K562 (cell line): Measurements from ENCODE around the gene RPL10A. TPM values are rescaled to one million over a fixed set of nuclear protein-coding genes. Genes with fewer than 3 reads are reported as not detected.

Experiments
- CBX8 ChIP-seq: fragments of 200-600 bp; sonication (generic); IDR thresholded peaks from 2 replicates; pipeline ENCODE4 v1.6.1; 2012; ENCODE audit warnings: borderline replicate concordance, mixed run types, low read depth, mild to moderate bottlenecking, moderate library complexity, mixed read lengths, low read length, control low read depth, inconsistent platforms; ENCODE audit not compliant: poor library complexity, severe bottlenecking; ENCODE audit errors: extremely low read depth
- DMBX1 ChIP-seq: fragments of 250-450 bp; sonication (Bioruptor Pico); IDR thresholded peaks from 2 replicates; pipeline ENCODE4 v1.8.0; 2022; ENCODE audit warnings: inconsistent platforms, mild to moderate bottlenecking, moderate library complexity, borderline replicate concordance
- ESRRB ChIP-seq: fragments of 250-450 bp; sonication (Bioruptor Pico); IDR thresholded peaks from 2 replicates; pipeline ENCODE4 v1.5.0; 2020; ENCODE audit warnings: mild to moderate bottlenecking, moderate library complexity, borderline replicate concordance
- HDAC6 ChIP-seq: IDR thresholded peaks from 2 replicates; pipeline ENCODE4 v1.6.1; 2012; ENCODE audit warnings: low read depth, mild to moderate bottlenecking, control low read depth, inconsistent platforms, low read length, moderate library complexity
- MAFF ChIP-seq: IDR thresholded peaks from 2 replicates; pipeline ENCODE4 v1.6.1; 2012; ENCODE audit warnings: low read length, improper control_type of control experiment
- MYNN ChIP-seq, 2 experiments: sonication (generic); formaldehyde crosslinking in 1 of 2; IDR thresholded peaks; 2 replicates each; pipeline versions ENCODE4 v1.5.0 to v1.6.1; 2016 to 2020; ENCODE audit warnings: antibody characterized with exemption in 1 of 2, missing genetic modification reagents in 1 of 2
- NCOA4 ChIP-seq: fragments of 450-650 bp; IDR thresholded peaks from 2 replicates; pipeline ENCODE4 v1.6.1; 2018; ENCODE audit warnings: mild to moderate bottlenecking; ENCODE audit not compliant: partially characterized antibody
- NONO ChIP-seq, 2 experiments: fragments of 200-400 bp in 1 of 2; fragments of 450-650 bp in 1 of 2; formaldehyde crosslinking in 1 of 2; IDR thresholded peaks; 2 replicates each; pipeline ENCODE4 v1.6.1; 2017; ENCODE audit warnings: low read depth in 2 of 2, mild to moderate bottlenecking in 2 of 2, moderate library complexity in 2 of 2, low read length in 1 of 2
- RAD51 ChIP-seq: fragments of 450-650 bp; IDR thresholded peaks from 2 replicates; pipeline ENCODE4 v1.7.1; 2016; ENCODE audit warnings: low read depth, mild to moderate bottlenecking, borderline replicate concordance
- RBFOX2 ChIP-seq: fragments of 200-400 bp; formaldehyde crosslinking; IDR thresholded peaks from 2 replicates; pipeline ENCODE4 v1.6.1; 2017; ENCODE audit warnings: low read depth, mild to moderate bottlenecking, low read length, moderate library complexity
- STAT5A ChIP-seq: IDR thresholded peaks from 2 replicates; pipeline ENCODE4 v1.6.1; 2012; ENCODE audit warnings: low read length, inconsistent platforms, borderline replicate concordance
- ZNF140 ChIP-seq: fragments of 250-450 bp; sonication (Bioruptor Pico); IDR thresholded peaks from 2 replicates; pipeline ENCODE4 v1.8.0; 2021; ENCODE audit warnings: moderate library complexity, mild to moderate bottlenecking, inconsistent platforms
- ZNF143 ChIP-seq: sonication (generic); formaldehyde crosslinking; IDR thresholded peaks from 2 replicates; pipeline ENCODE4 v1.9.0; 2022; ENCODE audit warnings: mild to moderate bottlenecking, missing genetic modification reagents
- ZNF384 ChIP-seq: IDR thresholded peaks from 2 replicates; pipeline ENCODE4 v1.6.1; 2012; ENCODE audit warnings: low read depth, low read length, improper control_type of control experiment
- polyA plus RNA-seq, 8 experiments: library from polyadenylated mRNA; depleted of rRNA in 4 of 8; stranded (reverse) in 5 of 8; unstranded in 3 of 8; fragments of >200 nt; fragmentation: Nextera tagmentation in 2 of 8; fragmentation: Illumina TruSeq in 1 of 8; extraction: Ambion mirVana in 2 of 8; extraction: Trizol in 1 of 8; gene quantifications; 2 replicates each; pipeline versions ENCODE4 v1.2.1 to v1.2.3, GENCODE V29; 2011 to 2014; ENCODE audit warnings: inconsistent platforms in 1 of 8, missing spikeins in 1 of 8
- total RNA-seq, 7 experiments: library from RNA; depleted of rRNA in 6 of 7; stranded (reverse); fragments of >200 nt in 6 of 7; fragmentation: Illumina TruSeq in 2 of 7; extraction: Trizol in 2 of 7; gene quantifications; 2 replicates each; pipeline versions ENCODE4 v1.2.1 to v1.2.3, GENCODE V29; 2011 to 2021; ENCODE audit warnings: low replicate concordance in 1 of 7
- TF ChIP-seq, protein P1 (sequence below): fragments of 250-450 bp; sonication (Bioruptor Pico); IDR thresholded peaks from 2 replicates; pipeline ENCODE4 v1.5.0; 2021; ENCODE audit warnings: mild to moderate bottlenecking, borderline replicate concordance
- TF ChIP-seq, protein P2 (sequence below): fragments of 150-350 bp; IDR thresholded peaks from 2 replicates; pipeline ENCODE4 v1.6.1; 2014; ENCODE audit warnings: low read depth, mild to moderate bottlenecking, low read length, borderline replicate concordance
- TF ChIP-seq, protein P3 (sequence below): conservative IDR thresholded peaks from 2 replicates; pipeline ENCODE4 v1.6.1; 2011; ENCODE audit warnings: low read depth, mild to moderate bottlenecking, low read length; ENCODE audit not compliant: control insufficient read depth
- TF ChIP-seq, protein P4 (sequence below): fragments of 450-650 bp; IDR thresholded peaks from one replicate; pipeline ENCODE4 v1.6.1; 2018; ENCODE audit warnings: mild to moderate bottlenecking, moderate library complexity; ENCODE audit not compliant: partially characterized antibody

RPL10A gene
- total and polyA plus RNA-seq, 9 of the 15 experiments (the other 6 are each of a cell fraction or from before 2014, with no cell fraction given): 1,589 to 3,237 (median 2,116) TPM

DNA sequence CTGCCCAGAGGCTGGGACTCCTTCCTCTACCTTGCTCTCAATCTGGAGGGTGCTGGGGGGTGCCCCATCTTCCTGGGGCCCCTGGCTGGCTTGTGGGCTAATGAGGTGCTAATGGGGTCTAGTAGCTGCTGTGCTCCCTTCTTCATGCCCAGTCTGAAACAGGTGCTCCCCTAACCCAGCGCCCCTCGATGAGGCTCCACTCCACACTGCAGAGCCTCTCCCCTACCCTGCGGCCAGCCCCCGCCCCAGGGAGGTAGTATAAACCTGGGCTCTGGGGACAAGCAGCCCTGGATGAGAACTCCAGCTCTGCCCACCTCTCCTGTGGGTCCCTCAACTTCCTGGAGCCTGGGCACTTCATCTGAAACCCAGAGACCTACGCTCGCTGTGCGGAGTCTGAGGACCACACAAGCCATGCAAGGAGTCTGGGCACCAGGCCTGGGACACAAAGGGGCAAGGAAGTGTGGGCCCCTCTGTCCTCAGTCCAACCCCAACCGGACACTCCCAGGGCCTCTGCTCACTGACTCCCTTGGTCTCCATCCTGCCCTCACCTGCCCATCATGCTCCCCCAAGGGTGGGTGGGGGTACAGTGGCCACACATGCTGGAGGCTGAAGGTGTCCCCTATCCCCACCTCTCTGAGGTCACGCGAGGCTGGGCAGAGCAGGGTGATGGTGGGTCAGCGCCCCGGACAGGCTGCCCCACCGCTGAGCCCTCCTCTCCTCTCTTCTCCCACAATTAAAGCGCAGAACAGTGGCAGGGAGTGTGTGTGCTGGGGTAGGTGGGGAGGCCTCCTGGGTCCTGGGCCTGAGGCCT is 6.1 kb downstream of the RPL10A start (continued):
- TF ChIP-seq, protein P1, sequence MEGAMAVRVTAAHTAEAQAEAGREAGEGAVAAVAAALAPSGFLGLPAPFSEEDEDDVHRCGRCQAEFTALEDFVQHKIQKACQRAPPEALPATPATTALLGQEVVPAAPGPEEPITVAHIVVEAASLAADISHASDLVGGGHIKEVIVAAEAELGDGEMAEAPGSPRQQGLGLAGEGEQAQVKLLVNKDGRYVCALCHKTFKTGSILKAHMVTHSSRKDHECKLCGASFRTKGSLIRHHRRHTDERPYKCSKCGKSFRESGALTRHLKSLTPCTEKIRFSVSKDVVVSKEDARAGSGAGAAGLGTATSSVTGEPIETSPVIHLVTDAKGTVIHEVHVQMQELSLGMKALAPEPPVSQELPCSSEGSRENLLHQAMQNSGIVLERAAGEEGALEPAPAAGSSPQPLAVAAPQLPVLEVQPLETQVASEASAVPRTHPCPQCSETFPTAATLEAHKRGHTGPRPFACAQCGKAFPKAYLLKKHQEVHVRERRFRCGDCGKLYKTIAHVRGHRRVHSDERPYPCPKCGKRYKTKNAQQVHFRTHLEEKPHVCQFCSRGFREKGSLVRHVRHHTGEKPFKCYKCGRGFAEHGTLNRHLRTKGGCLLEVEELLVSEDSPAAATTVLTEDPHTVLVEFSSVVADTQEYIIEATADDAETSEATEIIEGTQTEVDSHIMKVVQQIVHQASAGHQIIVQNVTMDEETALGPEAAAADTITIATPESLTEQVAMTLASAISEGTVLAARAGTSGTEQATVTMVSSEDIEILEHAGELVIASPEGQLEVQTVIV (CRISPR knock-in tag): no peak
- TF ChIP-seq MAFF: no peak
- no peak for TF ChIP-seq CBX8
- TF ChIP-seq, protein P2, sequence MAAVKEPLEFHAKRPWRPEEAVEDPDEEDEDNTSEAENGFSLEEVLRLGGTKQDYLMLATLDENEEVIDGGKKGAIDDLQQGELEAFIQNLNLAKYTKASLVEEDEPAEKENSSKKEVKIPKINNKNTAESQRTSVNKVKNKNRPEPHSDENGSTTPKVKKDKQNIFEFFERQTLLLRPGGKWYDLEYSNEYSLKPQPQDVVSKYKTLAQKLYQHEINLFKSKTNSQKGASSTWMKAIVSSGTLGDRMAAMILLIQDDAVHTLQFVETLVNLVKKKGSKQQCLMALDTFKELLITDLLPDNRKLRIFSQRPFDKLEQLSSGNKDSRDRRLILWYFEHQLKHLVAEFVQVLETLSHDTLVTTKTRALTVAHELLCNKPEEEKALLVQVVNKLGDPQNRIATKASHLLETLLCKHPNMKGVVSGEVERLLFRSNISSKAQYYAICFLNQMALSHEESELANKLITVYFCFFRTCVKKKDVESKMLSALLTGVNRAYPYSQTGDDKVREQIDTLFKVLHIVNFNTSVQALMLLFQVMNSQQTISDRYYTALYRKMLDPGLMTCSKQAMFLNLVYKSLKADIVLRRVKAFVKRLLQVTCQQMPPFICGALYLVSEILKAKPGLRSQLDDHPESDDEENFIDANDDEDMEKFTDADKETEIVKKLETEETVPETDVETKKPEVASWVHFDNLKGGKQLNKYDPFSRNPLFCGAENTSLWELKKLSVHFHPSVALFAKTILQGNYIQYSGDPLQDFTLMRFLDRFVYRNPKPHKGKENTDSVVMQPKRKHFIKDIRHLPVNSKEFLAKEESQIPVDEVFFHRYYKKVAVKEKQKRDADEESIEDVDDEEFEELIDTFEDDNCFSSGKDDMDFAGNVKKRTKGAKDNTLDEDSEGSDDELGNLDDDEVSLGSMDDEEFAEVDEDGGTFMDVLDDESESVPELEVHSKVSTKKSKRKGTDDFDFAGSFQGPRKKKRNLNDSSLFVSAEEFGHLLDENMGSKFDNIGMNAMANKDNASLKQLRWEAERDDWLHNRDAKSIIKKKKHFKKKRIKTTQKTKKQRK: no peak
- TF ChIP-seq RBFOX2: peak; percentile 70
- TF ChIP-seq STAT5A: no peak
- no peak for TF ChIP-seq NONO (IDR thresholded peaks at IDR 0.05; ENCODE audit: low read depth in 2 of 2, low read length in 1 of 2)
- no peak for TF ChIP-seq RAD51
- no peak for TF ChIP-seq NCOA4
- TF ChIP-seq, protein P3, sequence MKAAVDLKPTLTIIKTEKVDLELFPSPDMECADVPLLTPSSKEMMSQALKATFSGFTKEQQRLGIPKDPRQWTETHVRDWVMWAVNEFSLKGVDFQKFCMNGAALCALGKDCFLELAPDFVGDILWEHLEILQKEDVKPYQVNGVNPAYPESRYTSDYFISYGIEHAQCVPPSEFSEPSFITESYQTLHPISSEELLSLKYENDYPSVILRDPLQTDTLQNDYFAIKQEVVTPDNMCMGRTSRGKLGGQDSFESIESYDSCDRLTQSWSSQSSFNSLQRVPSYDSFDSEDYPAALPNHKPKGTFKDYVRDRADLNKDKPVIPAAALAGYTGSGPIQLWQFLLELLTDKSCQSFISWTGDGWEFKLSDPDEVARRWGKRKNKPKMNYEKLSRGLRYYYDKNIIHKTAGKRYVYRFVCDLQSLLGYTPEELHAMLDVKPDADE: no peak
- no peak for TF ChIP-seq DMBX1 (CRISPR knock-in tag)
- no peak for TF ChIP-seq ZNF384
- TF ChIP-seq, protein P4, sequence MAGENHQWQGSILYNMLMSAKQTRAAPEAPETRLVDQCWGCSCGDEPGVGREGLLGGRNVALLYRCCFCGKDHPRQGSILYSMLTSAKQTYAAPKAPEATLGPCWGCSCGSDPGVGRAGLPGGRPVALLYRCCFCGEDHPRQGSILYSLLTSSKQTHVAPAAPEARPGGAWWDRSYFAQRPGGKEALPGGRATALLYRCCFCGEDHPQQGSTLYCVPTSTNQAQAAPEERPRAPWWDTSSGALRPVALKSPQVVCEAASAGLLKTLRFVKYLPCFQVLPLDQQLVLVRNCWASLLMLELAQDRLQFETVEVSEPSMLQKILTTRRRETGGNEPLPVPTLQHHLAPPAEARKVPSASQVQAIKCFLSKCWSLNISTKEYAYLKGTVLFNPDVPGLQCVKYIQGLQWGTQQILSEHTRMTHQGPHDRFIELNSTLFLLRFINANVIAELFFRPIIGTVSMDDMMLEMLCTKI: no peak
- TF ChIP-seq HDAC6: no peak
- TF ChIP-seq MYNN (IDR thresholded peaks at IDR 0.05): peak; percentile 31; the same call in 1 of the 2 replicates
- TF ChIP-seq MYNN (CRISPR knock-in tag; IDR thresholded peaks at IDR 0.05): no peak
- TF ChIP-seq ESRRB: no peak
- TF ChIP-seq ZNF143 (CRISPR knock-in tag): no peak
- no peak for TF ChIP-seq ZNF140 (CRISPR knock-in tag)
